GM18508 (cell line): ENCODE data around the gene ZNF627.
"Not testable (repeated sequence)": the region's sequence is repeated elsewhere in the genome, so short reads cannot be mapped to it uniquely, and the experiment has no call there.

Experiments used
- ATAC-seq: cut with Tn5 transposase; IDR thresholded peaks from one replicate; pipeline ENCODE4 v1.9.1; 2021; ENCODE audit warnings: moderate number of reproducible peaks; ENCODE audit not compliant: insufficient read depth, unreplicated experiment

Gene ZNF627

GRCh38 chr19:11620553-11620952 is 23.3 kb downstream of the ZNF627 start:
- no peak for ATAC-seq

GRCh38 chr19:11622401-11622800 is 25.1 kb downstream of the ZNF627 start:
- not testable (repeated sequence) for ATAC-seq

GRCh38 chr19:11624069-11624463 is 26.8 kb downstream of the ZNF627 start:
- no peak for ATAC-seq

- no peak for ATAC-seq
Observed at GRCh38 chr19:11626252-11626651, 29.0 kb downstream of the ZNF627 start.

GRCh38 chr19:11633223-11633622 is 35.9 kb downstream of the ZNF627 start:
- no peak for ATAC-seq

GRCh38 chr19:11634018-11634662 is 36.9 kb downstream of the ZNF627 start:
- ATAC-seq = not testable (repeated sequence)

GRCh38 chr19:11639245-11639601 is 41.9 kb downstream of the ZNF627 start:
- ATAC-seq = no peak

- no peak for ATAC-seq
Observed at GRCh38 chr19:11639602-11640471, 42.6 kb downstream of the ZNF627 start.

GRCh38 chr19:11641244-11641643 is 44.0 kb downstream of the ZNF627 start:
- no peak for ATAC-seq

- ATAC-seq = no peak
Observed at GRCh38 chr19:11642902-11643301, 45.6 kb downstream of the ZNF627 start.

- no peak for ATAC-seq
Observed at GRCh38 chr19:11649941-11650340, 52.7 kb downstream of the ZNF627 start.

GRCh38 chr19:11651062-11651461 is 53.8 kb downstream of the ZNF627 start:
- no peak for ATAC-seq

- no peak for ATAC-seq
Observed at GRCh38 chr19:11652056-11652455, 54.8 kb downstream of the ZNF627 start.

GRCh38 chr19:11652492-11652891 is 55.2 kb downstream of the ZNF627 start:
- ATAC-seq = no peak

- ATAC-seq = no peak
Observed at GRCh38 chr19:11656535-11656934, 59.3 kb downstream of the ZNF627 start.

GRCh38 chr19:11657307-11657706 is 60.0 kb downstream of the ZNF627 start:
- no peak for ATAC-seq

GRCh38 chr19:11658970-11659369 is 61.7 kb downstream of the ZNF627 start:
- ATAC-seq = no peak

- ATAC-seq = no peak
Observed at GRCh38 chr19:11659612-11660011, 62.3 kb downstream of the ZNF627 start.

- no peak for ATAC-seq
Observed at GRCh38 chr19:11662278-11662677, 65.0 kb downstream of the ZNF627 start.

- no peak for ATAC-seq
Observed at GRCh38 chr19:11663181-11663591, 65.9 kb downstream of the ZNF627 start.
